B cell (primary cell): Measurements from ENCODE around the gene RHCG. TPM values are rescaled to one million over a fixed set of nuclear protein-coding genes. Genes with fewer than 3 reads are reported as not detected.

Source experiments
- ATAC-seq: fragments of 200-7000 bp; cut with Tn5 transposase; one replicate; pipeline ENCODE4 v1.10.0; 2021; ENCODE audit warnings: low read depth, mild to moderate bottlenecking, moderate number of reproducible peaks, moderate library complexity
- CTCF ChIA-PET: fragments of 350-600 bp; sonication (Branson Sonifier 250); formaldehyde crosslinking; loops from one replicate; lab custom pipeline; 2021; ENCODE audit warnings: antibody characterized with exemption, inconsistent platforms; lab: Charles Lee
- POLR2A ChIA-PET: fragments of 350-600 bp; sonication (Branson Sonifier 250); formaldehyde crosslinking; loops from one replicate; lab custom pipeline; 2021; ENCODE audit warnings: antibody characterized with exemption; lab: Charles Lee
- DNase-seq: peaks from one replicate; pipeline ENCODE4 v3.0.0; 2013
- H2AFZ ChIP-seq: 2 replicates; pipeline ENCODE4 v1.6.1; 2012; ENCODE audit warnings: mild to moderate bottlenecking, low read depth, low read length; ENCODE audit not compliant: insufficient read depth, poor library complexity, severe bottlenecking
- H3K27ac ChIP-seq, 2 donors: 1 replicate in 1 of 2; 2 replicates in 1 of 2; pipeline ENCODE4 v1.5.1; 2012 to 2013; ENCODE audit warnings: low read length in 2 of 2, mild to moderate bottlenecking in 2 of 2, moderate library complexity in 1 of 2
- H3K27me3 ChIP-seq, 4 experiments: fragments of 200-600 bp in 1 of 4; sonication (generic) in 1 of 4; replicated peaks in 1 of 4; 1 replicate in 2 of 4; 2 replicates in 2 of 4; pipeline versions ENCODE4 v1.6.1 to v1.7.0; 2013 to 2016; ENCODE audit warnings: low read length in 3 of 4, mild to moderate bottlenecking in 2 of 4, mixed read lengths in 1 of 4, moderate library complexity in 1 of 4; ENCODE audit not compliant: insufficient read depth in 4 of 4, control insufficient read depth in 3 of 4; ENCODE audit errors: control extremely low read depth in 1 of 4
- H3K36me3 ChIP-seq, 2 experiments: replicated peaks in 1 of 2; 1 replicate in 1 of 2; 2 replicates in 1 of 2; pipeline versions ENCODE4 v1.6.1 to v1.7.1; 2013; ENCODE audit warnings: low read length in 1 of 2; ENCODE audit not compliant: insufficient read depth in 2 of 2, control insufficient read depth in 1 of 2; ENCODE audit errors: control extremely low read depth in 1 of 2, extremely low read depth in 1 of 2
- H3K4me1 ChIP-seq, 2 donors: fragments of 200-600 bp in 1 of 2; sonication (generic) in 1 of 2; 1 replicate in 1 of 2; 2 replicates in 1 of 2; pipeline versions ENCODE4 v1.5.1 to v1.6.1; 2013 to 2017; ENCODE audit warnings: low read length in 2 of 2; ENCODE audit not compliant: control insufficient read depth in 2 of 2, insufficient read depth in 2 of 2
- H3K4me2 ChIP-seq: replicated peaks from 2 replicates; pipeline ENCODE3; 2012; ENCODE audit warnings: mild to moderate bottlenecking, low read depth, low read length; ENCODE audit not compliant: poor library complexity, severe bottlenecking
- H3K4me3 ChIP-seq, 5 experiments: fragments of 200-600 bp in 1 of 5; sonication (generic) in 1 of 5; 1 replicate in 3 of 5; 2 replicates in 2 of 5; pipeline versions ENCODE4 v1.5.1 to v1.7.0; 2011 to 2016; ENCODE audit warnings: low read length in 4 of 5, mild to moderate bottlenecking in 4 of 5, low read depth in 2 of 5, control low read depth in 1 of 5, moderate library complexity in 1 of 5; ENCODE audit not compliant: insufficient read depth in 1 of 5; ENCODE audit errors: control extremely low read depth in 1 of 5, extremely low read depth in 1 of 5
- H3K79me2 ChIP-seq: fragments of 200-600 bp; sonication (generic); one replicate; pipeline ENCODE4 v1.6.0; 2016; ENCODE audit warnings: low read length; ENCODE audit not compliant: control insufficient read depth, insufficient read depth
- H3K9ac ChIP-seq: fragments of 200-600 bp; sonication (generic); 2 replicates; pipeline ENCODE4 v1.6.1; 2017; ENCODE audit warnings: mild to moderate bottlenecking, low read length, moderate library complexity
- H3K9me3 ChIP-seq, 3 donors: one replicate each; pipeline versions ENCODE4 v1.6.1 to v1.7.1; 2013; ENCODE audit warnings: low read length in 2 of 3; ENCODE audit not compliant: control insufficient read depth in 2 of 3, insufficient read depth in 1 of 3; ENCODE audit errors: control extremely low read depth in 1 of 3
- H4K20me1 ChIP-seq: 2 replicates; pipeline ENCODE4 v1.6.0; 2012; ENCODE audit warnings: mild to moderate bottlenecking, low read length; ENCODE audit not compliant: insufficient read depth, control insufficient read depth, poor library complexity, severe bottlenecking
- H3K27ac Mint-ChIP-seq: one replicate; pipeline ENCODE4 v1.8.0; 2021; ENCODE audit warnings: mixed read lengths
- H3K27me3 Mint-ChIP-seq: one replicate; pipeline ENCODE4 v1.8.0; 2021; ENCODE audit warnings: mixed read lengths
- H3K4me1 Mint-ChIP-seq: one replicate; pipeline ENCODE4 v1.8.0; 2021; ENCODE audit warnings: mixed read lengths
- H3K4me3 Mint-ChIP-seq: one replicate; pipeline ENCODE4 v1.8.0; 2021; ENCODE audit warnings: mixed read lengths
- H3K9me3 Mint-ChIP-seq: one replicate; pipeline ENCODE4 v1.8.0; 2022; ENCODE audit warnings: mixed read lengths; ENCODE audit not compliant: insufficient read depth
- EZH2 ChIP-seq: IDR thresholded peaks from 2 replicates; pipeline ENCODE4 v1.6.1; 2012; ENCODE audit warnings: borderline replicate concordance, low read depth, mild to moderate bottlenecking, moderate library complexity, low read length; ENCODE audit not compliant: insufficient read depth, poor library complexity, severe bottlenecking
- WGBS: methylation state at CpG from one replicate; pipeline ENCODE4 v1.1.5; 2013; ENCODE audit warnings: missing lambda C conversion rate; ENCODE audit not compliant: insufficient coverage; 5-methylcytosine and 5-hydroxymethylcytosine counted together
- intact Hi-C: fragments of 100-400 bp; cut with micrococcal nuclease; formaldehyde crosslinking; loops from one replicate; pipeline ENCODE4 v1.10.0; 2022
- polyA plus RNA-seq: library from polyadenylated mRNA; depleted of rRNA; stranded (reverse); fragments of >200 nt; gene quantifications from 2 replicates; pipeline ENCODE4 v1.2.3, GENCODE V29; 2012
- total RNA-seq, 2 donors: library from RNA; stranded (reverse); fragments of 120-200 nt in 1 of 2; gene quantifications; 1 replicate in 1 of 2; 2 replicates in 1 of 2; pipeline versions ENCODE4 v1.2.3 to v1.2.4, GENCODE V29; 2013 to 2022
- TF ChIP-seq, protein P1 (sequence below): fragments of 200-600 bp; IDR thresholded peaks from one replicate; pipeline ENCODE4 v1.8.0; 2022; ENCODE audit warnings: antibody characterized with exemption, mild to moderate bottlenecking

RHCG gene
- total and polyA plus RNA-seq, 2 donors (not counting 1 experiment from before 2014, with no cell fraction given), result not detected

GRCh38 chr15:89457086-89457485 is 39.3 kb downstream of the RHCG start:
- ChIA-PET CTCF (no interaction called here), POLR2A (no interaction called here)
- Histone ChIP-seq H3K4me3 (no peak overlapping the region), H3K9me3 (peaks cover 1 to 11% (median 7%) of the 10 kb centered on the region in 3 donors), H3K9ac (no peak overlapping the region), H3K79me2 (no peaks in the 10 kb centered on the region), H3K36me3 (no peaks in the 10 kb centered on the region), H4K20me1 (no peaks in the 10 kb centered on the region), H3K27me3 (peaks cover 0 to 23% (median 2%) of the 10 kb centered on the region in 4 experiments), H3K4me2 (no peak overlapping the region), H2AFZ (no peak overlapping the region), H3K4me1 (no peaks in the 10 kb centered on the region), H3K27ac (no peak overlapping the region)
- DNase-seq (no peak), ATAC-seq (no peak)
- Mint-ChIP-seq H3K27ac (no peak overlapping the region), H3K27me3 (peaks cover 23% of the 10 kb centered on the region), H3K4me3 (no peak overlapping the region), H3K9me3 (peaks cover 2% of the 10 kb centered on the region), H3K4me1 (no peaks in the 10 kb centered on the region)
- TF ChIP-seq, protein P1, sequence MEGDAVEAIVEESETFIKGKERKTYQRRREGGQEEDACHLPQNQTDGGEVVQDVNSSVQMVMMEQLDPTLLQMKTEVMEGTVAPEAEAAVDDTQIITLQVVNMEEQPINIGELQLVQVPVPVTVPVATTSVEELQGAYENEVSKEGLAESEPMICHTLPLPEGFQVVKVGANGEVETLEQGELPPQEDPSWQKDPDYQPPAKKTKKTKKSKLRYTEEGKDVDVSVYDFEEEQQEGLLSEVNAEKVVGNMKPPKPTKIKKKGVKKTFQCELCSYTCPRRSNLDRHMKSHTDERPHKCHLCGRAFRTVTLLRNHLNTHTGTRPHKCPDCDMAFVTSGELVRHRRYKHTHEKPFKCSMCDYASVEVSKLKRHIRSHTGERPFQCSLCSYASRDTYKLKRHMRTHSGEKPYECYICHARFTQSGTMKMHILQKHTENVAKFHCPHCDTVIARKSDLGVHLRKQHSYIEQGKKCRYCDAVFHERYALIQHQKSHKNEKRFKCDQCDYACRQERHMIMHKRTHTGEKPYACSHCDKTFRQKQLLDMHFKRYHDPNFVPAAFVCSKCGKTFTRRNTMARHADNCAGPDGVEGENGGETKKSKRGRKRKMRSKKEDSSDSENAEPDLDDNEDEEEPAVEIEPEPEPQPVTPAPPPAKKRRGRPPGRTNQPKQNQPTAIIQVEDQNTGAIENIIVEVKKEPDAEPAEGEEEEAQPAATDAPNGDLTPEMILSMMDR, result no peak
- TF ChIP-seq EZH2, result no peak
- intact Hi-C loops, result no loop called here

- Histone ChIP-seq H3K4me1 (peaks cover 0 to under 1% of the 10 kb centered on the region in 2 donors), H3K4me3 (no peak overlapping the region), H3K4me2 (no peak overlapping the region), H3K36me3 (no peaks in the 10 kb centered on the region), H3K9me3 (peaks cover 1 to 11% (median 7%) of the 10 kb centered on the region in 3 donors), H2AFZ (no peak overlapping the region), H3K9ac (no peak overlapping the region), H3K27ac (no peak overlapping the region), H3K27me3 (peaks cover 0 to 23% (median 3%) of the 10 kb centered on the region in 4 experiments), H4K20me1 (no peaks in the 10 kb centered on the region), H3K79me2 (no peaks in the 10 kb centered on the region)
- Mint-ChIP-seq H3K27ac (no peak overlapping the region), H3K4me1 (no peaks in the 10 kb centered on the region), H3K27me3 (peaks cover 32% of the 10 kb centered on the region), H3K9me3 (peaks cover 2% of the 10 kb centered on the region), H3K4me3 (no peak overlapping the region)
- POLR2A ChIA-PET, result no interaction called here
- DNase-seq, result no peak
- intact Hi-C loops, result no loop called here
- TF ChIP-seq, protein P1, result no peak
- TF ChIP-seq EZH2, result no peak
- ATAC-seq, result no peak
- WGBS, result no CpG with 5 or more reads among the region's 1 CpG
- CTCF ChIA-PET, result no interaction called here
Measured at GRCh38 chr15:89455535-89455934, 40.8 kb downstream of the RHCG start.
